HL-60 (cell line): ENCODE data around the gene OPN1MW3.
"Not testable (repeated sequence)": the region's sequence is repeated elsewhere in the genome, so short reads cannot be mapped to it uniquely, and the experiment has no call there.

Experiments
- CTCF ChIP-seq: IDR thresholded peaks from one replicate; pipeline ENCODE4 v1.5.1; 2011; ENCODE audit warnings: low read length, control low read depth, inconsistent platforms; ENCODE audit not compliant: insufficient read depth
- POLR2AphosphoS5 ChIP-seq: IDR thresholded peaks from 2 replicates; pipeline ENCODE4 v1.6.1; 2012; ENCODE audit warnings: low read depth
- SPI1 ChIP-seq: IDR thresholded peaks from 2 replicates; pipeline ENCODE4 v1.6.1; 2012; ENCODE audit warnings: low read depth, mild to moderate bottlenecking, borderline replicate concordance
- TF ChIP-seq, protein P1 (sequence below): IDR thresholded peaks from 2 replicates; pipeline ENCODE4 v1.6.1; 2012; ENCODE audit warnings: low read depth; ENCODE audit not compliant: insufficient replicate concordance

DNA sequence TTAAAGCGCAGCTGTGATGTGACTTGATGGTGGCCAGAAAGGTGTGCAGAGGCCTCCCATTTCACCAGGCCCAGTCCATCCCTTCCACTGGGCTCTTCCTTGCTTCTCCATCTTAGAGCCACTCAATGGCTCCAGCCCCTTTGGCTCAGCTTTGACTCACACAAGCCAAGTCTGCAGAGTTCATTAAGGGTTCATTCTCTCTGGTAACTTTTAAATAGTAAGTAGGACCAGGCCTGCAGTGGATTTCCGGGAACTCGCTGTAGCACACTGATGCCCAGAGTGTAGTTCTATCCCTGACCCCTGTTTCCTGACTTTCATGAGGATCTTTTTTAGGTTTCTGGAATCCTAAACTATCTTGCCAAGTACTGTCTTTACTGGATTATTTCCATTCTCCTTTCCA, 11.9 kb downstream of the OPN1MW3 start:
- TF ChIP-seq POLR2AphosphoS5, CTCF, SPI1: not testable (repeated sequence)
- TF ChIP-seq, protein P1, sequence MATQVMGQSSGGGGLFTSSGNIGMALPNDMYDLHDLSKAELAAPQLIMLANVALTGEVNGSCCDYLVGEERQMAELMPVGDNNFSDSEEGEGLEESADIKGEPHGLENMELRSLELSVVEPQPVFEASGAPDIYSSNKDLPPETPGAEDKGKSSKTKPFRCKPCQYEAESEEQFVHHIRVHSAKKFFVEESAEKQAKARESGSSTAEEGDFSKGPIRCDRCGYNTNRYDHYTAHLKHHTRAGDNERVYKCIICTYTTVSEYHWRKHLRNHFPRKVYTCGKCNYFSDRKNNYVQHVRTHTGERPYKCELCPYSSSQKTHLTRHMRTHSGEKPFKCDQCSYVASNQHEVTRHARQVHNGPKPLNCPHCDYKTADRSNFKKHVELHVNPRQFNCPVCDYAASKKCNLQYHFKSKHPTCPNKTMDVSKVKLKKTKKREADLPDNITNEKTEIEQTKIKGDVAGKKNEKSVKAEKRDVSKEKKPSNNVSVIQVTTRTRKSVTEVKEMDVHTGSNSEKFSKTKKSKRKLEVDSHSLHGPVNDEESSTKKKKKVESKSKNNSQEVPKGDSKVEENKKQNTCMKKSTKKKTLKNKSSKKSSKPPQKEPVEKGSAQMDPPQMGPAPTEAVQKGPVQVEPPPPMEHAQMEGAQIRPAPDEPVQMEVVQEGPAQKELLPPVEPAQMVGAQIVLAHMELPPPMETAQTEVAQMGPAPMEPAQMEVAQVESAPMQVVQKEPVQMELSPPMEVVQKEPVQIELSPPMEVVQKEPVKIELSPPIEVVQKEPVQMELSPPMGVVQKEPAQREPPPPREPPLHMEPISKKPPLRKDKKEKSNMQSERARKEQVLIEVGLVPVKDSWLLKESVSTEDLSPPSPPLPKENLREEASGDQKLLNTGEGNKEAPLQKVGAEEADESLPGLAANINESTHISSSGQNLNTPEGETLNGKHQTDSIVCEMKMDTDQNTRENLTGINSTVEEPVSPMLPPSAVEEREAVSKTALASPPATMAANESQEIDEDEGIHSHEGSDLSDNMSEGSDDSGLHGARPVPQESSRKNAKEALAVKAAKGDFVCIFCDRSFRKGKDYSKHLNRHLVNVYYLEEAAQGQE = not testable (repeated sequence)
